Breast epithelium (tissue), 3 donors: ENCODE results near the gene ART3.
"Not testable (repeated sequence)": the region's sequence is repeated elsewhere in the genome, so short reads cannot be mapped to it uniquely, and the experiment has no call there.

Experiments
- POLR2A ChIP-seq: fragments of 450-650 bp; IDR thresholded peaks from one replicate; pipeline ENCODE4 v1.6.1; 2016; ENCODE audit warnings: antibody characterized with exemption, mild to moderate bottlenecking, moderate library complexity
- TF ChIP-seq, protein P1 (sequence below), 3 donors: fragments of 450-650 bp; IDR thresholded peaks; one replicate each; pipeline ENCODE4 v1.5.1; 2016 to 2017; ENCODE audit warnings: antibody characterized with exemption in 3 of 3, mild to moderate bottlenecking in 3 of 3, moderate library complexity in 3 of 3

DNA sequence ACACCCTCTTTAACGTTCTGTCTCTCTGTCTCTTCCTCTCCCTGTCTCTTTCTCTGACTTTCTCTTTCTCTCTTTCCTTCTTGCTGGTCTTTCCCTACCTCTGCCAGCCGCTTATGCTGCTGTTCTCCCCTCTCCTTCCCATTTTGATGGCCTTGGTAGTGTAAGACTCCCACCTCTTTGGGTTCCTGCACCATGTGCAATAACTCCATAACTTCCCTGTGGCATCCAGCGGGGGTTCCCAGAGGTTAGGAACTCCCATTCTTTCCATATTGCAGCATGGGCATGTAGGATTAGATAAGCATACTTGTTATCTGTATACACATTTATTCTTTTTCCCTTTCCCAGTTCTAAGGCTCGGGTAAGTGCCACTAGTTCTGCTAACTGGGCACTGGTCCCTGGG is 29.8 kb upstream of the ART3 start:
- not testable (repeated sequence) for TF ChIP-seq POLR2A
- TF ChIP-seq, protein P1, sequence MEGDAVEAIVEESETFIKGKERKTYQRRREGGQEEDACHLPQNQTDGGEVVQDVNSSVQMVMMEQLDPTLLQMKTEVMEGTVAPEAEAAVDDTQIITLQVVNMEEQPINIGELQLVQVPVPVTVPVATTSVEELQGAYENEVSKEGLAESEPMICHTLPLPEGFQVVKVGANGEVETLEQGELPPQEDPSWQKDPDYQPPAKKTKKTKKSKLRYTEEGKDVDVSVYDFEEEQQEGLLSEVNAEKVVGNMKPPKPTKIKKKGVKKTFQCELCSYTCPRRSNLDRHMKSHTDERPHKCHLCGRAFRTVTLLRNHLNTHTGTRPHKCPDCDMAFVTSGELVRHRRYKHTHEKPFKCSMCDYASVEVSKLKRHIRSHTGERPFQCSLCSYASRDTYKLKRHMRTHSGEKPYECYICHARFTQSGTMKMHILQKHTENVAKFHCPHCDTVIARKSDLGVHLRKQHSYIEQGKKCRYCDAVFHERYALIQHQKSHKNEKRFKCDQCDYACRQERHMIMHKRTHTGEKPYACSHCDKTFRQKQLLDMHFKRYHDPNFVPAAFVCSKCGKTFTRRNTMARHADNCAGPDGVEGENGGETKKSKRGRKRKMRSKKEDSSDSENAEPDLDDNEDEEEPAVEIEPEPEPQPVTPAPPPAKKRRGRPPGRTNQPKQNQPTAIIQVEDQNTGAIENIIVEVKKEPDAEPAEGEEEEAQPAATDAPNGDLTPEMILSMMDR (IDR thresholded peaks at IDR 0.05): not testable (repeated sequence)
